ENCODE measurements around the gene PAEP.
"Not testable (repeated sequence)": the region's sequence is repeated elsewhere in the genome, so short reads cannot be mapped to it uniquely, and the experiment has no call there.

PAEP gene

GRCh38 chr9:135525241-135526088 lies 36.1 kb upstream of the PAEP start:
- DNase-seq (ENCODE audit: low read depth in 2 of 3, low spot score in 1 of 3): no peak

GRCh38 chr9:135526089-135526729 lies 35.3 kb upstream of the PAEP start:
- DNase-seq (ENCODE audit: low read depth in 2 of 3, low spot score in 1 of 3): no peak

- DNase-seq (ENCODE audit: low read depth in 2 of 3, low spot score in 1 of 3): no peak
Observed at GRCh38 chr9:135526730-135527571, 34.6 kb upstream of the PAEP start.

- not testable (repeated sequence) for DNase-seq (ENCODE audit: low read depth in 2 of 3, low spot score in 1 of 3)
Observed at GRCh38 chr9:135528842-135529435, 32.6 kb upstream of the PAEP start.

- no peak for DNase-seq (ENCODE audit: low read depth in 2 of 3, low spot score in 1 of 3)
Observed at GRCh38 chr9:135530146-135530545, 31.4 kb upstream of the PAEP start.

GRCh38 chr9:135531096-135531495 lies 30.5 kb upstream of the PAEP start:
- no peak for DNase-seq (ENCODE audit: low read depth in 2 of 3, low spot score in 1 of 3)

- no peak for DNase-seq (ENCODE audit: low read depth in 2 of 3, low spot score in 1 of 3)
Observed at GRCh38 chr9:135533113-135533512, 28.4 kb upstream of the PAEP start.

GRCh38 chr9:135533674-135534073 lies 27.9 kb upstream of the PAEP start:
- no peak for DNase-seq (ENCODE audit: low read depth in 2 of 3, low spot score in 1 of 3)

GRCh38 chr9:135534192-135534711 lies 27.3 kb upstream of the PAEP start:
- DNase-seq (ENCODE audit: low read depth in 2 of 3, low spot score in 1 of 3): not testable (repeated sequence)

- DNase-seq (ENCODE audit: low read depth in 2 of 3, low spot score in 1 of 3): not testable (repeated sequence)
Observed at GRCh38 chr9:135534826-135535225, 26.7 kb upstream of the PAEP start.

- not testable (repeated sequence) for DNase-seq (ENCODE audit: low read depth in 2 of 3, low spot score in 1 of 3)
Observed at GRCh38 chr9:135535631-135536030, 25.9 kb upstream of the PAEP start.

- no peak for DNase-seq (ENCODE audit: low read depth in 2 of 3, low spot score in 1 of 3)
Observed at GRCh38 chr9:135536216-135536615, 25.3 kb upstream of the PAEP start.

GRCh38 chr9:135543262-135543894 lies 18.2 kb upstream of the PAEP start:
- not testable (repeated sequence) for DNase-seq (ENCODE audit: low read depth in 2 of 3, low spot score in 1 of 3)

GRCh38 chr9:135544981-135545635 lies 16.4 kb upstream of the PAEP start:
- DNase-seq (ENCODE audit: low read depth in 2 of 3, low spot score in 1 of 3): no peak

- DNase-seq (ENCODE audit: low read depth in 2 of 3, low spot score in 1 of 3): not testable (repeated sequence)
Observed at GRCh38 chr9:135545646-135546176, 15.8 kb upstream of the PAEP start, which contains the start of gene OBP2A. Gene OBP2A, plus strand, starts transcription at chr9:135546126. Its CDS starts 55 bp downstream, at chr9:135546181.

GRCh38 chr9:135546792-135547617 lies 14.6 kb upstream of the PAEP start:
- DNase-seq (ENCODE audit: low read depth in 2 of 3, low spot score in 1 of 3): not testable (repeated sequence)

GRCh38 chr9:135547756-135548736 lies 13.5 kb upstream of the PAEP start:
- DNase-seq (ENCODE audit: low read depth in 2 of 3, low spot score in 1 of 3): no peak
